Endodermal cell (in vitro differentiated cells): Measurements from ENCODE around the gene BMPR1B. TPM values are rescaled to one million over a fixed set of nuclear protein-coding genes. Genes with fewer than 3 reads are reported as not detected.

Source experiments
- DNase-seq: peaks from one replicate; pipeline ENCODE4 v3.0.0-alpha.2; 2017
- H3K27ac ChIP-seq: 2 replicates; pipeline ENCODE4 v1.5.1; 2013; ENCODE audit warnings: mild to moderate bottlenecking, low read depth, low read length, moderate library complexity
- H3K27me3 ChIP-seq: 2 replicates; pipeline ENCODE4 v1.6.1; 2013; ENCODE audit warnings: mild to moderate bottlenecking, low read length, moderate library complexity; ENCODE audit not compliant: insufficient read depth, control insufficient read depth, poor library complexity, severe bottlenecking
- H3K36me3 ChIP-seq: 2 replicates; pipeline ENCODE4 v1.7.0; 2013; ENCODE audit warnings: mild to moderate bottlenecking, low read length, moderate library complexity; ENCODE audit not compliant: control insufficient read depth, insufficient read depth
- H3K4me1 ChIP-seq: one replicate; pipeline ENCODE4 v1.7.0; 2013; ENCODE audit warnings: low read length; ENCODE audit not compliant: control insufficient read depth, insufficient read depth
- H3K4me3 ChIP-seq: 2 replicates; pipeline ENCODE4 v1.5.1; 2013; ENCODE audit warnings: mild to moderate bottlenecking, low read length, moderate library complexity
- H3K9ac ChIP-seq: 2 replicates; pipeline ENCODE4 v1.6.1; 2013; ENCODE audit warnings: mild to moderate bottlenecking, low read length, moderate library complexity; ENCODE audit not compliant: poor library complexity, severe bottlenecking; ENCODE audit errors: extremely low read depth
- H3K9me3 ChIP-seq: 2 replicates; pipeline ENCODE4 v1.6.1; 2013; ENCODE audit warnings: mild to moderate bottlenecking, low read length, moderate library complexity; ENCODE audit not compliant: control insufficient read depth
- H3K27ac Mint-ChIP-seq: 2 replicates; pipeline ENCODE4 v1.8.0; 2020; ENCODE audit warnings: mixed read lengths
- H3K27me3 Mint-ChIP-seq: 2 replicates; pipeline ENCODE4 v1.8.0; 2021; ENCODE audit warnings: mild to moderate bottlenecking, mixed read lengths; ENCODE audit not compliant: insufficient read depth
- H3K36me3 Mint-ChIP-seq: 2 replicates; pipeline ENCODE4 v1.8.0; 2020; ENCODE audit warnings: low read depth, mixed read lengths
- H3K4me1 Mint-ChIP-seq: 2 replicates; pipeline ENCODE4 v1.8.0; 2020; ENCODE audit warnings: mixed read lengths
- H3K4me3 Mint-ChIP-seq: 2 replicates; pipeline ENCODE4 v1.8.0; 2020; ENCODE audit warnings: mild to moderate bottlenecking, moderate library complexity, mixed read lengths
- H3K9me3 Mint-ChIP-seq: 2 replicates; pipeline ENCODE4 v1.8.0; 2020; ENCODE audit warnings: mild to moderate bottlenecking, mixed read lengths
- CTCF ChIP-seq: fragments of 200-600 bp; sonication (generic); conservative IDR thresholded peaks from 2 replicates; pipeline ENCODE4 v1.5.0; 2021; ENCODE audit warnings: antibody characterized with exemption, mild to moderate bottlenecking
- WGBS, 2 experiments: methylation state at CpG; one replicate each; pipeline versions ENCODE4 v1.1.5 to v1.1.7; 2013; ENCODE audit warnings: missing lambda C conversion rate in 2 of 2, mixed read lengths in 1 of 2; ENCODE audit not compliant: insufficient coverage in 1 of 2, insufficient read length in 1 of 2; 5-methylcytosine and 5-hydroxymethylcytosine counted together
- total RNA-seq, 2 donors: library from RNA; stranded (reverse); fragmentation: NEBNext Ultra II Directional in 1 of 2; extraction: Animal tissue kit (Norgen Biotek cat#: 25700) in 1 of 2; gene quantifications; 2 replicates in 1 of 2; 3 replicates in 1 of 2; pipeline ENCODE4 v1.2.1, GENCODE V29; 2021

BMPR1B gene
- total RNA-seq, 2 donors from 2014 or later, result 2.8 to 3.6 TPM

- Histone ChIP-seq H3K4me3 (no peak overlapping the region), H3K27ac (no peak overlapping the region), H3K36me3 (no peaks in the 10 kb centered on the region), H3K27me3 (no peaks in the 10 kb centered on the region), H3K4me1 (peaks cover 4% of the 10 kb centered on the region), H3K9ac (no peak overlapping the region), H3K9me3 (no peaks in the 10 kb centered on the region)
- no peak overlapping the region for H3K4me3 Mint-ChIP-seq
- H3K27me3 Mint-ChIP-seq, result no peaks in the 10 kb centered on the region
- DNase-seq, result no peak
- H3K4me1 Mint-ChIP-seq, result no peaks in the 10 kb centered on the region
- H3K27ac Mint-ChIP-seq, result no peak overlapping the region
- TF ChIP-seq CTCF, result no peak
- no peaks in the 10 kb centered on the region for H3K36me3 Mint-ChIP-seq
- WGBS, 2 experiments, result 91% methylated on average over 1 of the region's 1 CpG; no CpG with 5 or more reads in 1 of the 2 experiments
- H3K9me3 Mint-ChIP-seq, result peaks cover 5% of the 10 kb centered on the region
Observed at GRCh38 chr4:94741304-94741703, 16.5 kb upstream of the BMPR1B start.

- peaks cover 5% of the 10 kb centered on the region for H3K9me3 Mint-ChIP-seq
- no peak overlapping the region for H3K4me3 Mint-ChIP-seq
- no peak overlapping the region for H3K27ac Mint-ChIP-seq
- no peaks in the 10 kb centered on the region for H3K9me3 ChIP-seq
- no peaks in the 10 kb centered on the region for H3K36me3 ChIP-seq
- no peaks in the 10 kb centered on the region for H3K36me3 Mint-ChIP-seq
- H3K4me1 ChIP-seq, result peaks cover 4% of the 10 kb centered on the region
- peaks cover 2% of the 10 kb centered on the region for H3K27me3 Mint-ChIP-seq
- no peak for TF ChIP-seq CTCF
- H3K4me1 Mint-ChIP-seq, result peaks cover 4% of the 10 kb centered on the region
- no peak overlapping the region for H3K27ac ChIP-seq
- no peak for DNase-seq
- H3K9ac ChIP-seq, result no peak overlapping the region
- H3K27me3 ChIP-seq, result no peaks in the 10 kb centered on the region
- H3K4me3 ChIP-seq, result no peak overlapping the region
- WGBS, 2 experiments, result 94% methylated on average over 2 to 3 of the region's 3 CpGs
Observed at GRCh38 chr4:94743838-94744237, 13.9 kb upstream of the BMPR1B start.

GRCh38 chr4:94744850-94745249, 12.9 kb upstream of the BMPR1B start:
- peaks cover 4% of the 10 kb centered on the region for H3K4me1 ChIP-seq
- Mint-ChIP-seq H3K27me3 (peaks cover 2% of the 10 kb centered on the region), H3K27ac (no peak overlapping the region), H3K4me3 (no peak overlapping the region), H3K4me1 (peaks cover 4% of the 10 kb centered on the region), H3K36me3 (no peaks in the 10 kb centered on the region), H3K9me3 (peaks cover 3% of the 10 kb centered on the region)
- no peaks in the 10 kb centered on the region for H3K27me3 ChIP-seq
- H3K27ac ChIP-seq, result no peak overlapping the region
- H3K9ac ChIP-seq, result no peak overlapping the region
- H3K4me3 ChIP-seq, result no peak overlapping the region
- H3K9me3 ChIP-seq, result no peaks in the 10 kb centered on the region
- DNase-seq, result no peak
- TF ChIP-seq CTCF, result no peak
- 100% methylated on average over 1 of the region's 1 CpG; no CpG with 5 or more reads in 1 of the 2 experiments for whole genome bisulfite sequencing, 2 experiments
- no peaks in the 10 kb centered on the region for H3K36me3 ChIP-seq
